CD8-positive, alpha-beta memory T cell (primary cell): ENCODE data around the gene MAST1. TPM values are rescaled to one million over a fixed set of nuclear protein-coding genes. Genes with fewer than 3 reads are reported as not detected.

Experiments
- CTCF ChIA-PET: fragments of 350-600 bp; sonication (Branson Sonifier 250); formaldehyde crosslinking; loops from one replicate; lab custom pipeline; 2021; ENCODE audit warnings: antibody characterized with exemption; lab: Charles Lee
- POLR2A ChIA-PET: fragments of 350-600 bp; sonication (Branson Sonifier 250); formaldehyde crosslinking; loops from one replicate; lab custom pipeline; 2021; ENCODE audit warnings: antibody characterized with exemption; lab: Charles Lee
- DNase-seq, 5 donors: peaks; one replicate each; pipeline versions ENCODE4 v3.0.0 to v3.0.0-alpha.2; 2020 to 2022; ENCODE audit warnings: mixed read lengths in 1 of 5
- H3K27ac ChIP-seq: one replicate; pipeline ENCODE4 v1.7.0; 2013; ENCODE audit warnings: low read depth, mild to moderate bottlenecking, low read length, moderate library complexity
- H3K27me3 ChIP-seq: 2 replicates; pipeline ENCODE4 v1.7.0; 2013; ENCODE audit warnings: low read length, mild to moderate bottlenecking; ENCODE audit not compliant: insufficient read depth, poor library complexity, severe bottlenecking
- H3K36me3 ChIP-seq: 2 replicates; pipeline ENCODE4 v1.7.0; 2013; ENCODE audit warnings: mild to moderate bottlenecking, low read length, moderate library complexity; ENCODE audit not compliant: insufficient read depth
- H3K4me1 ChIP-seq: 2 replicates; pipeline ENCODE4 v1.7.0; 2013; ENCODE audit warnings: mild to moderate bottlenecking, low read length, moderate library complexity; ENCODE audit not compliant: insufficient read depth
- H3K4me3 ChIP-seq: 2 replicates; pipeline ENCODE4 v1.7.0; 2013; ENCODE audit warnings: mild to moderate bottlenecking, low read length
- H3K9me3 ChIP-seq: 2 replicates; pipeline ENCODE4 v1.7.0; 2013; ENCODE audit warnings: mild to moderate bottlenecking, low read length
- H3K27ac Mint-ChIP-seq, 8 donors: one replicate each; pipeline ENCODE4 v1.8.0; 2020 to 2021; ENCODE audit warnings: mixed read lengths in 8 of 8, mild to moderate bottlenecking in 6 of 8, inconsistent platforms in 3 of 8, moderate library complexity in 3 of 8
- H3K27me3 Mint-ChIP-seq, 2 donors: one replicate each; pipeline ENCODE4 v1.8.0; 2020 to 2021; ENCODE audit warnings: mixed read lengths in 2 of 2, mild to moderate bottlenecking in 1 of 2, moderate library complexity in 1 of 2
- H3K36me3 Mint-ChIP-seq, 3 donors: one replicate each; pipeline ENCODE4 v1.8.0; 2020 to 2021; ENCODE audit warnings: mixed read lengths in 3 of 3, inconsistent platforms in 1 of 3, mild to moderate bottlenecking in 1 of 3
- H3K4me1 Mint-ChIP-seq, 3 donors: one replicate each; pipeline ENCODE4 v1.8.0; 2020 to 2021; ENCODE audit warnings: mixed read lengths in 3 of 3, inconsistent platforms in 1 of 3, mild to moderate bottlenecking in 1 of 3
- H3K4me3 Mint-ChIP-seq, 7 donors: one replicate each; pipeline ENCODE4 v1.8.0; 2020 to 2021; ENCODE audit warnings: mixed read lengths in 7 of 7, mild to moderate bottlenecking in 6 of 7, moderate library complexity in 4 of 7, inconsistent platforms in 2 of 7
- H3K9me3 Mint-ChIP-seq, 5 donors: one replicate each; pipeline ENCODE4 v1.8.0; 2020 to 2022; ENCODE audit warnings: mixed read lengths in 5 of 5, mild to moderate bottlenecking in 3 of 5, moderate library complexity in 2 of 5, inconsistent platforms in 1 of 5
- polyA plus RNA-seq: library from polyadenylated mRNA; unstranded; fragments of 300-500 nt; fragmentation: Illumina TruSeq; gene quantifications from one replicate; pipeline ENCODE4 v1.2.3, GENCODE V29; 2021
- total RNA-seq, 2 experiments: library from RNA; stranded (reverse); gene quantifications; one replicate each; pipeline ENCODE4 v1.2.3, GENCODE V29; 2021

The MAST1 gene
- total and polyA plus RNA-seq, 3 experiments from 2014 or later, result 0.24 to 1.2 (median 0.38) TPM

DNA sequence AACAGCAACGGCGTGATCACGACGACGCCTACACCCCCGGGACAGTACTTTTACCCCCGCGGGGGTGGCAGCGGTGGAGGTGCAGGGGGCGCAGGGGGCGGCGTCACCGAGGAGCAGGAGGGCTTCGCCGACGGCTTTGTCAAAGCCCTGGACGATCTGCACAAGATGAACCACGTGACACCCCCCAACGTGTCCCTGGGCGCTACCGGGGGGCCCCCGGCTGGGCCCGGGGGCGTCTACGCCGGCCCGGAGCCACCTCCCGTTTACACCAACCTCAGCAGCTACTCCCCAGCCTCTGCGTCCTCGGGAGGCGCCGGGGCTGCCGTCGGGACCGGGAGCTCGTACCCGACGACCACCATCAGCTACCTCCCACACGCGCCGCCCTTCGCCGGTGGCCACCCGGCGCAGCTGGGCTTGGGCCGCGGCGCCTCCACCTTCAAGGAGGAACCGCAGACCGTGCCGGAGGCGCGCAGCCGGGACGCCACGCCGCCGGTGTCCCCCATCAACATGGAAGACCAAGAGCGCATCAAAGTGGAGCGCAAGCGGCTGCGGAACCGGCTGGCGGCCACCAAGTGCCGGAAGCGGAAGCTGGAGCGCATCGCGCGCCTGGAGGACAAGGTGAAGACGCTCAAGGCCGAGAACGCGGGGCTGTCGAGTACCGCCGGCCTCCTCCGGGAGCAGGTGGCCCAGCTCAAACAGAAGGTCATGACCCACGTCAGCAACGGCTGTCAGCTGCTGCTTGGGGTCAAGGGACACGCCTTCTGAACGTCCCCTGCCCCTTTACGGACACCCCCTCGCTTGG, 46.1 kb upstream of the MAST1 start:
- peak overlapping the region; percentile 91 to 100 (median 99) for H3K27ac Mint-ChIP-seq
- H3K9me3 Mint-ChIP-seq, result peaks cover 0 to 4% (median 2%) of the 10 kb centered on the region in 5 donors
- Histone ChIP-seq H3K4me3 (peak overlapping the region; percentile 96), H3K4me1 (peaks cover 44% of the 10 kb centered on the region), H3K36me3 (peaks cover 4% of the 10 kb centered on the region), H3K27ac (peak overlapping the region; percentile 99), H3K27me3 (no peaks in the 10 kb centered on the region), H3K9me3 (no peaks in the 10 kb centered on the region)
- CTCF ChIA-PET, result interaction anchor here (0.8 to 13.7 kb wide), 7 partner anchors 14 to 185 kb away, joined by 3 to 483 read pairs (median 3); partner anchors contain the start of genes HOOK2 and RNASEH2A
- peaks cover 0 to 25% (median 3%) of the 10 kb centered on the region in 3 donors for H3K36me3 Mint-ChIP-seq
- peaks cover 36 to 51% (median 41%) of the 10 kb centered on the region in 3 donors for H3K4me1 Mint-ChIP-seq
- peak; percentile 63 to 85 (median 69) for DNase-seq
- POLR2A ChIA-PET, result interaction anchor here (0.5 to 7.5 kb wide), 24 partner anchors 9 to 1827 kb away, joined by 3 to 167 read pairs (median 5); partner anchors contain the start of genes CALR, GCDH, GET3 and HOOK2
- peaks cover 0 to 31% of the 10 kb centered on the region in 2 donors for H3K27me3 Mint-ChIP-seq
- H3K4me3 Mint-ChIP-seq, result peak overlapping the region; percentile 90 to 100 (median 96)

DNA sequence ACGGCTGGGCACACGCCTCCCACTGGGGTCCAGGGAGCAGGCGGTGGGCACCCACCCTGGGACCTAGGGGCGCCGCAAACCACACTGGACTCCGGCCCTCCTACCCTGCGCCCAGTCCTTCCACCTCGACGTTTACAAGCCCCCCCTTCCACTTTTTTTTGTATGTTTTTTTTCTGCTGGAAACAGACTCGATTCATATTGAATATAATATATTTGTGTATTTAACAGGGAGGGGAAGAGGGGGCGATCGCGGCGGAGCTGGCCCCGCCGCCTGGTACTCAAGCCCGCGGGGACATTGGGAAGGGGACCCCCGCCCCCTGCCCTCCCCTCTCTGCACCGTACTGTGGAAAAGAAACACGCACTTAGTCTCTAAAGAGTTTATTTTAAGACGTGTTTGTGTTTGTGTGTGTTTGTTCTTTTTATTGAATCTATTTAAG, 45.4 kb upstream of the MAST1 start:
- POLR2A ChIA-PET, result interaction anchor here (0.6 to 7.5 kb wide), 20 partner anchors 8 to 729 kb away, joined by 3 to 167 read pairs (median 4); partner anchors contain the start of genes CALR, GCDH, GET3 and HOOK2
- Mint-ChIP-seq H3K27me3 (peaks cover 0 to 31% of the 10 kb centered on the region in 2 donors), H3K36me3 (peaks cover 0 to 25% (median 3%) of the 10 kb centered on the region in 3 donors), H3K27ac (peak overlapping the region; percentile 91 to 100 (median 99)), H3K4me3 (peak overlapping the region; percentile 90 to 100 (median 96)), H3K9me3 (peaks cover 0 to 4% (median 2%) of the 10 kb centered on the region in 5 donors), H3K4me1 (peaks cover 36 to 51% (median 41%) of the 10 kb centered on the region in 3 donors)
- peak overlapping the region; percentile 99 for H3K27ac ChIP-seq
- CTCF ChIA-PET, result interaction anchor here (1.0 to 13.7 kb wide), 5 partner anchors 14 to 90 kb away, joined by 3 to 483 read pairs (median 5); partner anchors contain the start of genes HOOK2 and RNASEH2A
- peak overlapping the region; percentile 96 for H3K4me3 ChIP-seq
- peak in 2 of 5 donors; percentile 58 for DNase-seq
- peaks cover 44% of the 10 kb centered on the region for H3K4me1 ChIP-seq
- no peaks in the 10 kb centered on the region for H3K27me3 ChIP-seq
- peaks cover 4% of the 10 kb centered on the region for H3K36me3 ChIP-seq
- no peaks in the 10 kb centered on the region for H3K9me3 ChIP-seq

DNA sequence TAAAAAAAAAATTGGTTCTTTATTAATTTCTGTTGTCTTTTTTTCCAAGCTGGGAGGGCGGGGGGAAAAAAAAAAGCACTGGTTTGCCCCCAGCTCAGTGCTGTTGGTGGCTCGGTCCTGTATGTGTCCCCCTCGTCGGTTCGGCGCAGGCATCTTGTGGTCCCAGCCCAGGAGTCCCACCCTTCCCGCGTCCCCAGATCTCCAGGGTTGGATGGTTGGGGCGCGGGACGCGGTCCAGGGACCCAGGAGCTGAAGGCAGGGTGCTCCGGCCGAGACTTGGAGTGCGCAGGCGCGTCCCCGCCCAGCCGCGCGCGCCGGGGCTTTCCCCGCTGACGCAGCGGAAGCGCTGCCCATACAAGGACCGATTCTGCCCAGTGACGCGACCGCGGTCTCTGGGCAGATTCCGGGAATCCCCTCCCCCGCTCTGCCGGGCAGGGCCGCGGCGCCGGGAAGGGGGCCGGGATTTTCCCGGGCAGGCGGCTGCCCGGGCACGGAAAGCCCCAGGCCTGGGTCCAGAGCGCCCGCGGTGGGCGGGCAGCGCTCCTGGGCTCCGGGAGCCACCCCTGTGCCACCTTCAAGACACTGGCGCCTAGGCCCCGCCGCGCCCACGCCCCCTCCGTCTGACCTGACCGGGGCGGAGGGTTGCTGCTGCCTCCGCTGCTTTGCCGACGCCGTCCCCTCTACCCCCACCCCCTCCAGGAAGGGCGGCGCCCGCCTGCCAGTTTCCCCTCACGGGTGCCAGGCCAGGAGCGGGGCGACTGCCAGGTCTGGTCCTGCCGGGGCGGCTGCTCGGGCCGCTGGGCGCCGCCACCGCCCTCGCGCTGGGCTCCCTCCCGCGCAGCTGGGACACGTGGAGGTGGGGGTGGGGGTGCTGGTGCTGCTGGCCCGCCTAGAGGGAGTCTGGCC, 44.8 kb upstream of the MAST1 start:
- peaks cover 42% of the 10 kb centered on the region for H3K4me1 ChIP-seq
- peak overlapping the region; percentile 99 for H3K27ac ChIP-seq
- H3K27me3 Mint-ChIP-seq, result peaks cover 0 to 31% of the 10 kb centered on the region in 2 donors
- H3K9me3 ChIP-seq, result no peaks in the 10 kb centered on the region
- peak overlapping the region; percentile 90 to 100 (median 96) for H3K4me3 Mint-ChIP-seq
- peaks cover 36 to 44% (median 41%) of the 10 kb centered on the region in 3 donors for H3K4me1 Mint-ChIP-seq
- H3K27ac Mint-ChIP-seq, result peak overlapping the region; percentile 91 to 100 (median 99)
- no peaks in the 10 kb centered on the region for H3K27me3 ChIP-seq
- H3K9me3 Mint-ChIP-seq, result peaks cover 0 to 4% (median 2%) of the 10 kb centered on the region in 5 donors
- DNase-seq, result peak; percentile 91 to 98 (median 95)
- peaks cover 4% of the 10 kb centered on the region for H3K36me3 ChIP-seq
- H3K36me3 Mint-ChIP-seq, result peaks cover 0 to 25% (median 4%) of the 10 kb centered on the region in 3 donors
- CTCF ChIA-PET, result interaction anchor here (1.3 to 13.7 kb wide), 4 partner anchors 13 to 54 kb away, joined by 3 to 483 read pairs (median 166); partner anchors contain the start of genes HOOK2 and RNASEH2A
- POLR2A ChIA-PET, result interaction anchor here (0.7 to 7.5 kb wide), 14 partner anchors 7 to 631 kb away, joined by 3 to 167 read pairs (median 4); partner anchors contain the start of genes CALR, GET3, PRDX2 and RNASEH2A
- H3K4me3 ChIP-seq, result peak overlapping the region; percentile 96

DNA sequence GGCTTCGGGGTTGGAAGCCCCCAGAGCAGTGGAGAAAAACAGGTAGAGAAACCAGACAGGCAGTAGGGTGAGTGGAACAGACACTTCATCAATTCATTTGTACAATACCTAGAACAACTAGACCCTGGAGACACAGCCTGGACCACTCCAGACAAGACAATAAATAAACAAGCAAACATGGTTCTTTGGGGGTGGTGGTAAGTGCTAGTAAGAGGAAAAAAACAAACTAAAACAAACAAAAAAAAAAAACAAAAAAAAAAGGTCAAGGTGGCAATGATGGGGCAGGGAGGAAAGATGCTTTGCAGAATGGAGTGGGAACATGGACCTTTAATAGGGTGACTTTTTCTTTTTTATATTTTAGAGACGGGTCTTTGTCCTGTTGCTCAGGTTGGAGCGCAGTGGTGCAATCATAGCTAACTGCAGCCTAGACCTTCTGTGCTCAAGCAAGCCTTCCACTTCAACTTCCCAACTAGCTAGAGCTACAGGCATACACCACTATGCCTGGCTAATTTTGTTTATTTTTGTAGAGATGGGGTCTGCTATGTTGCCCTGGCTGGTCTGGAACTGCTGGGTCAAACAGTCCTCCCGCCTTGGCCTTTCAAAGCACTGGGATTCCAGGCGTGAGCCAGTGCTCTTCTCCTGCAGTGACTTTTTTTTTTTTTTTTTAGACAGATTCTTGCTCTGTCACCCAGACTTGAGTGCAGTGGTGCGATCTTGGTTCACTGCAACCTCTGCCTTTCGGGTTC, 43.9 kb upstream of the MAST1 start:
- ChIA-PET POLR2A (interaction anchor here (0.6 to 7.5 kb wide), 6 partner anchors 12 to 1831 kb away, joined by 3 to 167 read pairs (median 3); no protein-coding TSS in a partner anchor), CTCF (interaction anchor here (2.3 to 13.7 kb wide), 3 partner anchors 18 to 118 kb away, joined by 6 to 483 read pairs (median 326); partner anchors contain the start of gene HOOK2)
- peaks cover 30 to 36% (median 34%) of the 10 kb centered on the region in 3 donors for H3K4me1 Mint-ChIP-seq
- peaks cover 0 to 31% of the 10 kb centered on the region in 2 donors for H3K27me3 Mint-ChIP-seq
- peaks cover 4% of the 10 kb centered on the region for H3K36me3 ChIP-seq
- no peaks in the 10 kb centered on the region for H3K27me3 ChIP-seq
- peaks cover 34% of the 10 kb centered on the region for H3K4me1 ChIP-seq
- no peaks in the 10 kb centered on the region for H3K9me3 ChIP-seq
- peak overlapping the region; percentile 55 for H3K4me3 ChIP-seq
- H3K27ac Mint-ChIP-seq, result peak overlapping the region; percentile 91 to 99 (median 96)
- peak overlapping the region; percentile 78 to 100 (median 82) for H3K4me3 Mint-ChIP-seq
- peaks cover 0 to 4% (median 2%) of the 10 kb centered on the region in 5 donors for H3K9me3 Mint-ChIP-seq
- H3K27ac ChIP-seq, result peak overlapping the region; percentile 99
- peak in 1 of 5 donors; percentile 54 for DNase-seq
- H3K36me3 Mint-ChIP-seq, result peaks cover 0 to 26% (median 6%) of the 10 kb centered on the region in 3 donors

DNA sequence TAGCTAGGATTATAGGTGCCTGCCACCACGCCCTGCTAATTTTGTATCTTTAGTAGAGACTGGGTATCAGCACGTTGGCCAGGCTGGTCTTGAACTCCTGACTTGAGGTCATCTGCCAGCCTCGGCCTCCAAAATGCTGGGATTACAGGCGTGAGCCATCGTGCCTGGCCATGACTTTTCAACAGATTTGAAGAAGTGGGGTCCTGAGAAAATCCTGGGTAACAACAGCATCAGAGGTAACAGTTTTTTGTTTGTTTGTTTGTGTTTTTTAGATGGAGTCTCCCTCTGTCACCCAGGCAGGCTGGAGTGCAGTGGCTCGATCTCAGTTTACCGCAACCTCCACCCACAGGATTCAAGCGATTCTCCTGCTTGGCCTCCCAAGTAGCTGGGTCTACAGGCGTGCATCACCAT, 43.3 kb upstream of the MAST1 start:
- H3K27ac Mint-ChIP-seq, result peak overlapping the region; percentile 91 to 99 (median 96)
- H3K36me3 Mint-ChIP-seq, result peaks cover 0 to 31% (median 6%) of the 10 kb centered on the region in 3 donors
- DNase-seq, result no peak
- H3K4me3 ChIP-seq, result no peak overlapping the region
- no peaks in the 10 kb centered on the region for H3K9me3 ChIP-seq
- peaks cover 0 to 4% (median 2%) of the 10 kb centered on the region in 5 donors for H3K9me3 Mint-ChIP-seq
- ChIA-PET CTCF (interaction anchor here (1.5 to 13.7 kb wide), 5 partner anchors 18 to 119 kb away, joined by 3 to 483 read pairs (median 23); partner anchors contain the start of gene HOOK2), POLR2A (interaction anchor here (0.6 to 7.5 kb wide), 6 partner anchors 13 to 1832 kb away, joined by 3 to 167 read pairs (median 8); no protein-coding TSS in a partner anchor)
- H3K27me3 ChIP-seq, result no peaks in the 10 kb centered on the region
- H3K4me1 ChIP-seq, result peaks cover 33% of the 10 kb centered on the region
- peaks cover 30 to 39% (median 37%) of the 10 kb centered on the region in 3 donors for H3K4me1 Mint-ChIP-seq
- peaks cover 0 to 31% of the 10 kb centered on the region in 2 donors for H3K27me3 Mint-ChIP-seq
- H3K4me3 Mint-ChIP-seq, result peak overlapping the region in 6 of 7 donors; percentile 78 to 100 (median 84)
- H3K36me3 ChIP-seq, result peaks cover 7% of the 10 kb centered on the region
- peak overlapping the region; percentile 99 for H3K27ac ChIP-seq
